Measurements from ENCODE around the gene MYL12A.
"Not testable (repeated sequence)": the region's sequence is repeated elsewhere in the genome, so short reads cannot be mapped to it uniquely, and the experiment has no call there.

Gene MYL12A

GRCh38 chr18:3247240-3248061 is at the start of gene MYL12A:
MYL12A (plus strand) TSS chr18:3247801; CDS start chr18:3253248, 5,447 bp downstream.
- peak; percentile 83 for DNase-seq (ENCODE audit: low spot score)

DNA sequence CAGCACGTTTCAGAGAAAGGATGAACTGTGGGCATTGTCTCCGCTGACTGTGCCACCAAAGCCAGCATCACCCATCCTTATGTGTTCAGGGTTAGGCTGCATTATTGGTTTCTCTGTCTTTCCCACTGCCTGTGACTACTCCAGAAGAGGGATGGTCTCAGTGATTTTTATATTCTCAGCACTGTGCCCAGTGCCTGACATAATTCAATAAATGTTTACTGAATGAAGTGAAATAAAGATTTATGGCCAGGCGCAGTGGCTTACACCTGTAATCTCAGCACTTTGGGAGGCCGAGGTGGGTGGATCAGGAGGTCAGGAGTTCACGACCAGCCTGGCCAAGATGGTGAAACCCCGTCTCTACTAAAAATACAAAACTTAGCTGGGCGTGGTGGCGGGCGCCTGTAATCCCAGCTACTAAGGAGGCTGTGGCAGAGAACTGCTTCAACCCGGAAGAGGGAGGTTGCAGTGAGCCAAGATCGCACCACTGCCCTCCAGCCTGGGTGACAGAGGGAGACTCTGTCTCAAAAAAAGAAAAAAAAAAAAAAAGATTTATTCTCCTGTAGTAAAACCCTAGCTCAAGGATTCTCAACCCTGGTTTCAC is 49.2 kb upstream of the MYL12A start:
- DNase-seq (ENCODE audit: low spot score) = not testable (repeated sequence)

- DNase-seq (ENCODE audit: low spot score) = no peak
Measured at GRCh38 chr18:3199942-3200645, 47.5 kb upstream of the MYL12A start.

- DNase-seq (ENCODE audit: low spot score) = no peak
Measured at GRCh38 chr18:3205239-3205638, 42.4 kb upstream of the MYL12A start.

- DNase-seq (ENCODE audit: low spot score) = no peak
Measured at GRCh38 chr18:3207565-3207964, 40.0 kb upstream of the MYL12A start.

DNA sequence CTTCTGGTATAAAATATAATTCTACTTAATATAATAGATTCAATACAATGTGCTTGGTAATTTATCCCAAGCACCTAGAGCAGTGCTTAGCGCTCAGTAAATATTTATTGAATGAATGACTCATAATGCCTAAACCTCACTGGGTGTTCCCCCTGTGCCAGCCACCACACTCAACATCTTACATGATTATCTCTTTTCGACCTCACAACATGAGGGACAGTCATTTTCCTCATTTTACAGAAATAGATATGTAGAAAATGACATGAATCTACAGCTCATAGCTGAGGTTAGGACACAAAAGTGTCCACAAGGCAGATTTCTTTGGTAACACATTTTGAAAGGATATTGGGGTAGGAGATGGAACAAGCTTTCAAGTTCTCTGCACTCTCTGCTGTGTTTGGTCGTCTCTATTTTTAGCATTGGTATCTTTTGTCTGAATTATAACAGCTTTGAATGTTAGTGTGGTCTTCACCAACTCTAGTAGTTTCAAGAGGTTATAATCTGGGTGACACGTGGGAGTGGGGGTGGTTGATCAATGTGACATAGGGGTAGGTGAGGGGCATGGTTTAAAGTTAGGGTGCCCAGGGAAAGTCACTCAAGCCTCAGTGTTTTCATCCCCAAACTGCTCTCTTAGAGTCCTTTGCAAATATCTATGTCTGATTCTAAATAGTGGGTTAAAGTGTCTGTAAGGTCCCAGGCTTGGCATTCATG is 37.6 kb upstream of the MYL12A start:
- DNase-seq (ENCODE audit: low spot score) = no peak

DNA sequence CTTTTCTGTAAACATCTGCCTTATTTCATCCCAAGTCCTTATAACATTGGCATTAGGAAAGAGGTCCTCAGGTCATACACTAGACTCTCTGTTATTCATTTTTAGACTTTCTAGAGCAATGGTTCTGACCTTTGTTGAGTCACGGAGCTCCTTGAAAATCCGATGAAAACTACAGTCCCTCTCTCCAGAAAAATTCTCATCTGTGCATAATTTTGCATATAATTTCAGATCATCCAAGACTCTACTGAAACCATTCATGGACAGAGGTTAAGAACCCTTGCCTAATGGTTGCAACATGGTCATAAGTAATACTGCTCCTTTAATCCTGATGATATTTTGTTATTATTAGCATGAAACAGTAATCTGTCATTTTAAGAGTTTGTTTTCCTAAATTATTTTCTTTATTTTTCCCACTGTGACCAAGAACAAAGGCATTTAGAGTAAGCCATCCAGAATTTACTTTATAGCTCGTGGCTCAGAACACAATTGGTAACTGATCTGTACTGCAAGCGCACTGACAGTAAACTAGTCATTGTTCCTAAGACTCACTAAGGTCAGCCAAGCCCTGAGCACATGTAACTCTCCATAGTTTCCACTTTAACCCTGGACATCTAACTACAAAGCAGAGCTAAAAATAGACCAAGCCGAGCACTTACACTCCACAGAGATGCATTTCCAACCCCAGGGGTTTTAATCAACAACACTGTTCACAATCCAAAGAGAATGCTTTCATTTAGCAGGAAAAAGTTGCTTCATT is 36.2 kb upstream of the MYL12A start:
- peak; percentile 59 for DNase-seq (ENCODE audit: low spot score)

- no peak for DNase-seq (ENCODE audit: low spot score)
Measured at GRCh38 chr18:3212657-3213056, 34.9 kb upstream of the MYL12A start.

- DNase-seq (ENCODE audit: low spot score) = peak; percentile 61
Measured at GRCh38 chr18:3213300-3214059, 34.1 kb upstream of the MYL12A start.

- no peak for DNase-seq (ENCODE audit: low spot score)
Measured at GRCh38 chr18:3214855-3215637, 32.6 kb upstream of the MYL12A start.

GRCh38 chr18:3216987-3217386 is 30.6 kb upstream of the MYL12A start:
- DNase-seq (ENCODE audit: low spot score) = no peak

- DNase-seq (ENCODE audit: low spot score) = peak; percentile 97
Measured at GRCh38 chr18:3217948-3218647, 29.5 kb upstream of the MYL12A start.

DNA sequence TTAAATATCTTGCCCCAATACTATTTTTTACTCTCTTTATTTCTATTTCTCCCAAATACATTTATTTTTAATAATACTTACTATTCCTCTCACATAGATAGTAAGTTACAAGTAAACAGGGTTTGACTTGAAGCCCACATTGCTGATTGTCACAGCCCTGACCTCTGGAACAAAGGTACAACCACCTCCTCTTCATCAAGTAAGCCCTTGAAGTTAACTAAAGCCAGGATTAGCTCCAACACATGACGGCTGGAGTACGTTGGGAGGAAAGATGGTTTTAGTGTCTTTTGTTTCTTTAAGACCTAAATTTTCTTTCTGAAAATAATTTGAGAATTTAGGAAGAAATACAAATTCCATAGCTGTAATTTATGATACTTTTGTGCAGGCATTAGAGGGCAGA is 28.8 kb upstream of the MYL12A start:
- DNase-seq (ENCODE audit: low spot score) = no peak

DNA sequence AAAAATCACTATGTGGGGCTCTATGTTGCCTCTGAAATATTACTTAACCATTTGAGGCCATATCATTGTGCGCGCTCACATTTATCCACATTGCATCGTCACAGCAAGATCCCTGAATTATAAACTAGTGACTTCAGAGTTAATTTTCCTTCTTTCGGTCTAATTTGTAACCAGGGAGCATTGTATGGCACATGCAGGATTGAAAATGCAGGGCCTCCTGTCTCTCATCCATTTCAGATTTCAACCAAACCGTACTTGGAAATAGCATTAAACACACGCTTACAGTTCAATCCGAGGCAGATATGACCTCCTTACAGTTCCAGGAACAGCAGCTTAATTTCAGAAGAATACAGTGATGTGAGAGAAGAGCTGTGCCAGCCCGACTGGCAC is 28.4 kb upstream of the MYL12A start:
- DNase-seq (ENCODE audit: low spot score) = no peak

DNA sequence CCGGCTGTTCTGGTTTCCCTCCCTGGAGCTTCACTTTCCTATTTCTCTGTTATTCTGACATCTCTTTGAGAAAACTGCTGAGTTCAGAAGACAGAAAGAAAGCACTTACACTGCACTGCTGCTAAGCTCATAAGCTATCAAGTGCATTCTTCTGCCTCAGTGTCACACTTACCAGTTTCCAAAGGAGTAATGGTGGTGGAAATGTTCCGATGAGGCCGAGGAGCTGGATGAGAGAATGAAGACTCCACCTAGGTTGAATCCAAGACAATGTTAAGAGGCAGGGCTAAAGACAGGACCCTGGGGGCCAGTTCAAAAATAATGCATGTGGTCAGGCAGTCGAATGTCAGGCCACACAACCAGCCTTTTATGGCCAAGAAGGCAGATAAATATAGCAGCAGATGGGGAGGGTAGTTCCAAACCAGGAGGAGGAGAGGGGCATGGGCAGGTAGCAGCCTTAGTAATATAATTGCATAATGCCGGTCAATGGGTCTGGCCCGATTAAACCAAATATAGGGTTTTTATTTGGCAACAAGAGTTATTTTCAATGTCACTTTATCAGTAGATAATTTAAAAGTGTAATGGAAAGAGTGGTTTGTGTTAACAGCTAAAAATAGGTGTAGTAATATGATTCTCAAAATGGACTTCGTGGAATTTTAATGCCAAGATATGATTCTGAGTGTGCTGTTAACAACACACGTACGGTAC is 27.8 kb upstream of the MYL12A start, which contains the start of gene MYOM1:
Gene MYOM1 (minus strand): TSS at position 338 of the 705 bp plus-strand sequence. CDS start 4,745 bp downstream, outside the sequence.
- no peak for DNase-seq (ENCODE audit: low spot score)

DNA sequence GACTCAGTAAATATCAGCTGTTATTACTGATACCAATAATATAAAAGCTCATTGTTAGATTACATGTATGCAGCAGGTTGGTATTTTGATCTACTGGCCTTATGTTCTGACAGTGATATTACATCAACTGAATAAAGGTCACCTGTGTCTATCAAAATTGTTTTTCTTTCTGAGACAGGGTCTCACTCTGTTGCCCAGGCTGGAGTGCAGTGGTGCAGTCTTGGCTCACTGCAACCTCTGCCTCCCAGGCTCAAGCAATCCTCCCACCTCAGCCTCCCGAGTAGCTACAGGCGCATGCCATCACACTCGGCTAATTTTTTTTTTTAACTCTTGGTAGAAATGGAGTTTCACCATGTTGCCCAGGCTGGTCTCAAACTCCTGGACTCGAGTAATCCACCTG is 26.7 kb upstream of the MYL12A start:
- DNase-seq (ENCODE audit: low spot score) = not testable (repeated sequence)

- DNase-seq (ENCODE audit: low spot score) = no peak
Measured at GRCh38 chr18:3221496-3221895, 26.1 kb upstream of the MYL12A start.

- DNase-seq (ENCODE audit: low spot score) = no peak
Measured at GRCh38 chr18:3223356-3223755, 24.2 kb upstream of the MYL12A start.

GRCh38 chr18:3224223-3224622 is 23.4 kb upstream of the MYL12A start:
- DNase-seq (ENCODE audit: low spot score) = no peak

Data from HuH-7.5 (cell line).